ENCODE measurements around the gene DRG2. TPM values are rescaled to one million over a fixed set of nuclear protein-coding genes. Genes with fewer than 3 reads are reported as not detected.

The DRG2 gene
- total RNA-seq, 1 experiment from 2014 or later, result 42.7 TPM

DNA sequence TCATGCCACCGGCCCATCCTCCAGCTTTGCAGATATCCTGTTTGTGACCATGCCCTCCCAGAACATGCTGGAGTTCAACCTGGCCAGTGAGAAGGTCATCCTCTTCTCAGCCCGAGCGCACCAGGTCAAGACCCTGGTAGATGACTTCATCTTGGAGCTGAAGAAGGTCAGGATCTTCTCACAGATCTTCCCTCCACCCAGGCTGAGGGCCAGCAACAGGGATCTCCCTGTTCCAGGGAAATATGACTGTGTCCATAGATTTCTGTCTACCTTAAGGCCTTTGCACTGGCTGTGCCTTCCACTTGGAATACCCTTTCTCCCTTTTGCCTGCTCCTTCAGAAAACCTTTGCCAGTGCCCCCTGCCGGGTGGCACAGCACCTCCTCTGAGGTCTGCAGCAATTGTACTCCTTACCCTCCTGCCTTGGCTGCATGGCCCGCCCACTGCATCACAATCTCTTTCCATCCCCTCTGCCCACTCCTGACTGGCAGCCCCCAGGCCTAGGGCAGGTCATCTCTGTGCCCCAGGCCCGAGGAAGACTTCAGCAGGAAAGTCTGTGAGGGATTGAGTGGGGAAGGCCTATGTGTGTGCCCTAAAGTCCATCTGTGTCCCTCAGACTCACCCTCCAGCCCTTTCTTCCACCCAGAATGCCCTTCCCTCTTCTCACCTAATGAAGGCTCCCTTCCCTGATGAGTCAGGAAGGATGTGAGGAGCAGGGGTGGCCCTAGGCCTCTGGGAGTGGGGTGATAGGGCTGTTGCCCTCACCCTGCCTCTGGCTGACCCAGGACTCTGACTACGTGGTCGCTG lies 68.6 kb downstream of the DRG2 start:
- no peak overlapping the region for H3K4me3 ChIP-seq (ENCODE audit: low read depth, low read length, poor library complexity, severe bottlenecking)
- intact Hi-C loops (cut with micrococcal nuclease; ENCODE audit: unreplicated experiment), result no loop called here
- H3K36me3 ChIP-seq (ENCODE audit: insufficient read depth, low read length, poor library complexity, severe bottlenecking), result no peaks in the 10 kb centered on the region
- TF ChIP-seq EZH2 (IDR thresholded peaks at IDR 0.05; ENCODE audit: borderline replicate concordance, low read depth, low read length, poor library complexity, severe bottlenecking), result no peak
- H3K9me3 ChIP-seq (ENCODE audit: low read depth, low read length, poor library complexity, severe bottlenecking), result no peaks in the 10 kb centered on the region
- ChIA-PET CTCF (interaction anchor here (0.7 kb wide), 1 partner anchor 271 kb away, joined by 3 read pairs; no protein-coding TSS in a partner anchor), POLR2A (ENCODE audit: low non-redundant PET) (interaction anchor here (0.6 kb wide), 1 partner anchor 19 kb away, joined by 6 read pairs; no protein-coding TSS in a partner anchor)
- no TSS peak for BruUV-seq (replicated peaks)
- DNase-seq (ENCODE audit: low spot score), result no peak
- no peaks in the 10 kb centered on the region for H3K27me3 ChIP-seq (replicated peaks; ENCODE audit: insufficient read depth, low read depth, low read length, poor library complexity)
- peaks cover 12% of the 10 kb centered on the region for H3K4me1 ChIP-seq (ENCODE audit: insufficient read depth, low read length, poor library complexity, severe bottlenecking)
- H3K27ac ChIP-seq (ENCODE audit: low read depth, low read length, poor library complexity, severe bottlenecking), result no peak overlapping the region

DNA sequence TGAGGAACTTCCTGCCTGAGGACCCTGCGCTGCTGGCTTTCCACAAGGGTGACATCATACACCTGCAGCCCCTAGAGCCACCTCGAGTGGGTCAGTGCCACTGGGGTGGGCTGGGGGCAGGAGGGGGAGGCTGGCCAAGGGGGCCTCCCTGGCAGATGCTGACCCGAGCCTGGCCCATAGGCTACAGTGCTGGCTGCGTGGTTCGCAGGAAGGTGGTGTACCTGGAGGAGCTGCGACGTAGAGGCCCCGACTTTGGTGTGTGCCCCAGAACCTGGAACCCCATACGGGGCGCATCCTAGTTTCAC lies 69.2 kb downstream of the DRG2 start:
- Histone ChIP-seq H3K27me3 (replicated peaks; ENCODE audit: insufficient read depth, low read depth, low read length, poor library complexity) (no peaks in the 10 kb centered on the region), H3K9me3 (ENCODE audit: low read depth, low read length, poor library complexity, severe bottlenecking) (no peaks in the 10 kb centered on the region), H3K36me3 (ENCODE audit: insufficient read depth, low read length, poor library complexity, severe bottlenecking) (no peaks in the 10 kb centered on the region), H3K27ac (ENCODE audit: low read depth, low read length, poor library complexity, severe bottlenecking) (no peak overlapping the region), H3K4me3 (ENCODE audit: low read depth, low read length, poor library complexity, severe bottlenecking) (no peak overlapping the region), H3K4me1 (ENCODE audit: insufficient read depth, low read length, poor library complexity, severe bottlenecking) (peaks cover 12% of the 10 kb centered on the region)
- TF ChIP-seq, protein P1, sequence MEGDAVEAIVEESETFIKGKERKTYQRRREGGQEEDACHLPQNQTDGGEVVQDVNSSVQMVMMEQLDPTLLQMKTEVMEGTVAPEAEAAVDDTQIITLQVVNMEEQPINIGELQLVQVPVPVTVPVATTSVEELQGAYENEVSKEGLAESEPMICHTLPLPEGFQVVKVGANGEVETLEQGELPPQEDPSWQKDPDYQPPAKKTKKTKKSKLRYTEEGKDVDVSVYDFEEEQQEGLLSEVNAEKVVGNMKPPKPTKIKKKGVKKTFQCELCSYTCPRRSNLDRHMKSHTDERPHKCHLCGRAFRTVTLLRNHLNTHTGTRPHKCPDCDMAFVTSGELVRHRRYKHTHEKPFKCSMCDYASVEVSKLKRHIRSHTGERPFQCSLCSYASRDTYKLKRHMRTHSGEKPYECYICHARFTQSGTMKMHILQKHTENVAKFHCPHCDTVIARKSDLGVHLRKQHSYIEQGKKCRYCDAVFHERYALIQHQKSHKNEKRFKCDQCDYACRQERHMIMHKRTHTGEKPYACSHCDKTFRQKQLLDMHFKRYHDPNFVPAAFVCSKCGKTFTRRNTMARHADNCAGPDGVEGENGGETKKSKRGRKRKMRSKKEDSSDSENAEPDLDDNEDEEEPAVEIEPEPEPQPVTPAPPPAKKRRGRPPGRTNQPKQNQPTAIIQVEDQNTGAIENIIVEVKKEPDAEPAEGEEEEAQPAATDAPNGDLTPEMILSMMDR (conservative IDR thresholded peaks at IDR 0.05; ENCODE audit: low read depth, low read length), result no peak
- no peak for TF ChIP-seq EZH2 (IDR thresholded peaks at IDR 0.05; ENCODE audit: borderline replicate concordance, low read depth, low read length, poor library complexity, severe bottlenecking)
- intact Hi-C loops (cut with micrococcal nuclease; ENCODE audit: unreplicated experiment), result no loop called here
- DNase-seq (ENCODE audit: low spot score), result no peak
- ChIA-PET CTCF (no interaction called here), POLR2A (ENCODE audit: low non-redundant PET) (no interaction called here)
- BruUV-seq (replicated peaks), result no TSS peak

Other genes starting within 250 kb of the DRG2 start
- 10.0 and 15.2 TPM in 2 replicates for gene TOM1L2, start 115.5 kb upstream of the DRG2 start, total RNA-seq (2021)
- gene DRC3, start 115.1 kb upstream of the DRG2 start, total RNA-seq (2021), result 1.0 and 2.0 TPM in 2 replicates
- gene ATPAF2, start 48.8 kb upstream of the DRG2 start, total RNA-seq (2021), result 30.5 and 33.7 TPM in 2 replicates
- 14.0 and 16.5 TPM in 2 replicates for gene GID4, start 48.5 kb upstream of the DRG2 start, total RNA-seq (2021)
- gene MYO15A, start 20.8 kb downstream of the DRG2 start, total RNA-seq (2021), result 0.28 and 0.44 TPM in 2 replicates
- gene ALKBH5, start 95.9 kb downstream of the DRG2 start, total RNA-seq (2021), result 119 and 124 TPM in 2 replicates
- 30.2 and 39.8 TPM in 2 replicates for gene LLGL1, start 137.7 kb downstream of the DRG2 start, total RNA-seq (2021)
- 169 and 200 TPM in 2 replicates for gene FLII, start 170.8 kb downstream of the DRG2 start, total RNA-seq (2021)
- 8.1 and 10.4 TPM in 2 replicates for gene MIEF2, start 172.7 kb downstream of the DRG2 start, total RNA-seq (2021)
- 100 and 104 TPM in 2 replicates for gene TOP3A, start 227.0 kb downstream of the DRG2 start, total RNA-seq (2021)
- gene SMCR8, start 227.3 kb downstream of the DRG2 start, total RNA-seq (2021), result 22.9 and 23.5 TPM in 2 replicates

Data from A673 (cell line).